ENCODE data around the gene NTM. TPM values are rescaled to one million over a fixed set of nuclear protein-coding genes. Genes with fewer than 3 reads are reported as not detected.

NTM gene
- total RNA-seq, 4 donors from 2014 or later, result 0.21 to 3.2 (median 0.84) TPM

DNA sequence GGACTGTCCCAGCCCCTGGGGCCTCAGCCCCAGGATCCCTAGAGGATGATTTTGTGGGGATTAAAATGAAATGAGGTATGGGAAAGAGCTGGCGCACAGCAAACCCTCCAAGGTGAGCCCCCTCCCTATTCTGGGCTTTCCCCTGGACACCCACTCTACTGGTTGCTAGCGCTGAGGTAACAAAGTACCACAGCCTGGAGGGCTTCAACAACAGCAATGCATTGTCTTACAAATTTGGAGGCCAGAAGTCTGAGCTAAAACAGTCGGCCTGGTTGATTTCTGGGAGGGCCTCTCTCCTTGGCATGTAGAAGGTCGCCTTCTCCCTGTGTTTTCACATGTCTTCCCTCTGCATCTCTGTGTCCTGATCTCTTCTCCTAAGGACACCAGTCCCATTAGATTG, 913.6 kb downstream of the NTM start:
- intact Hi-C loops (cut with DNase I), result no loop called here
- no peak for TF ChIP-seq POLR2A (IDR thresholded peaks at IDR 0.05)
- TF ChIP-seq, protein P1, sequence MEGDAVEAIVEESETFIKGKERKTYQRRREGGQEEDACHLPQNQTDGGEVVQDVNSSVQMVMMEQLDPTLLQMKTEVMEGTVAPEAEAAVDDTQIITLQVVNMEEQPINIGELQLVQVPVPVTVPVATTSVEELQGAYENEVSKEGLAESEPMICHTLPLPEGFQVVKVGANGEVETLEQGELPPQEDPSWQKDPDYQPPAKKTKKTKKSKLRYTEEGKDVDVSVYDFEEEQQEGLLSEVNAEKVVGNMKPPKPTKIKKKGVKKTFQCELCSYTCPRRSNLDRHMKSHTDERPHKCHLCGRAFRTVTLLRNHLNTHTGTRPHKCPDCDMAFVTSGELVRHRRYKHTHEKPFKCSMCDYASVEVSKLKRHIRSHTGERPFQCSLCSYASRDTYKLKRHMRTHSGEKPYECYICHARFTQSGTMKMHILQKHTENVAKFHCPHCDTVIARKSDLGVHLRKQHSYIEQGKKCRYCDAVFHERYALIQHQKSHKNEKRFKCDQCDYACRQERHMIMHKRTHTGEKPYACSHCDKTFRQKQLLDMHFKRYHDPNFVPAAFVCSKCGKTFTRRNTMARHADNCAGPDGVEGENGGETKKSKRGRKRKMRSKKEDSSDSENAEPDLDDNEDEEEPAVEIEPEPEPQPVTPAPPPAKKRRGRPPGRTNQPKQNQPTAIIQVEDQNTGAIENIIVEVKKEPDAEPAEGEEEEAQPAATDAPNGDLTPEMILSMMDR (IDR thresholded peaks at IDR 0.05), result no peak
- Histone ChIP-seq H3K9me3 (no peaks in the 10 kb centered on the region), H3K27ac (no peak overlapping the region), H3K36me3 (no peaks in the 10 kb centered on the region), H3K4me3 (no peak overlapping the region), H3K4me1 (no peaks in the 10 kb centered on the region), H3K27me3 (no peaks in the 10 kb centered on the region)
- DNase-seq, result no peak
- 60 to 75% methylated on average over 2 to 3 of the region's 4 CpGs for WGBS, 2 donors

DNA sequence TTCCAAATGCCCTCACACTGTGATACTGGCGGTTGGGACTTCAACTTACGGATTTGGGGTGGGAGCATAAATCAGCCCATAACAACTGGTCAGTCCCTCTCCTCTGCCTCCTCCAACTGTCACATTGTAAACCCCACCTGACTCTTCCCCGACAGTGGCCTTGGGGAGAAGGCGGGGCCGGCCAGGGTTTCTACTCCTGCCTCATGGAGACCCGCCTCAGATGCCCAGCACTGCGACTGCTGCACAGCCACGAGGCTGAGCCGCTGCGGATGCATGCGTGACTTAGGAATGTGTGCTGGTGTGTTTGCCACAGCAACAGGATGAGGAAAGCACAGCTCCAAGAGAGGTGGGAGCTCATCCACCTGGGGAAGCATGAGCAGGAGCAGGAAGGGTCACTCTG, 914.2 kb downstream of the NTM start:
- no peaks in the 10 kb centered on the region for H3K27me3 ChIP-seq
- TF ChIP-seq, protein P1 (IDR thresholded peaks at IDR 0.05), result no peak
- no peak for TF ChIP-seq POLR2A (IDR thresholded peaks at IDR 0.05)
- H3K4me1 ChIP-seq, result no peaks in the 10 kb centered on the region
- H3K36me3 ChIP-seq, result no peaks in the 10 kb centered on the region
- 82 to 92% methylated on average over 2 of the region's 11 CpGs for WGBS, 2 donors
- H3K27ac ChIP-seq, result no peak overlapping the region
- intact Hi-C loops (cut with DNase I), result no loop called here
- H3K4me3 ChIP-seq, result no peak overlapping the region
- no peak for DNase-seq
- no peaks in the 10 kb centered on the region for H3K9me3 ChIP-seq

DNA sequence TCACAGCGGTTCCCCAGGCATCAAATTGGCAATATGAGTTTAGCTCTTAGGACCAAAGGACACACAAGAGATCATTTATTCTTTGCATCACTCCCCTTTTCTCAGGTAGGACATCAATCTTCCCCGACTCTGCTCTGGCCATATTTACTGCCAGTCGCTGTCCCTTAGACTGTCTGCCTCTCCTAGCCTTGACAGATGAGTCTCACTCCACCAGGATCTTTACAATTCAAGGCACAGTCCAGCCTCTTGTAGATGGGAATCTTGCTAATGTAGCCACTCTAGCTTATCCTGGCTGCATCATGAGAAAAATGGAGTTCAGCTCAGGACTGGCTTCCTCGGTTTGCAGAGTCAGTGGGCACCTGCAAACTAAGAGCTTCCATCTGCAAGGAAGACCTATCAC, 915.2 kb downstream of the NTM start:
- intact Hi-C loops (cut with DNase I), result no loop called here
- Histone ChIP-seq H3K36me3 (no peaks in the 10 kb centered on the region), H3K27ac (no peak overlapping the region), H3K4me3 (no peak overlapping the region), H3K9me3 (no peaks in the 10 kb centered on the region), H3K4me1 (no peaks in the 10 kb centered on the region), H3K27me3 (no peaks in the 10 kb centered on the region)
- 76 to 77% methylated on average over 4 of the region's 4 CpGs for WGBS, 2 donors
- no peak for TF ChIP-seq POLR2A (IDR thresholded peaks at IDR 0.05)
- TF ChIP-seq, protein P1 (IDR thresholded peaks at IDR 0.05), result no peak
- no peak for DNase-seq

DNA sequence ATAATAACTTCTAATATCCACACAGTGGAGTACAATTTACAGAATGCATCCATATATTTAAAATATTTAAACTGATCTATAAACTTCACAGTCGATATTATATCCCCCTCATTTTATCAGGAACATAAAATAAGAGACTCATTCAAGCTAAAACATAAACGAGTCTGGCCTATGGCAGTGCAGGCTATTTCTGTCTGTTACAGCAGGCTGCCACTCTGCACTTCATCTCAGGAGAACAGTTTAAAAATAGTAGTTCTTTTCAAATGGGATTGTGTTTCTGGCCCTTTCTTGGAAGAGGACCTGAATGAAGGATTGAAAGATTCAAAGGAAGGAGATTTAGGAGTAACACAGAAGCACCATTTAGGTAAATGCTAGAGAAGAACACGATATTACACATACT, 915.7 kb downstream of the NTM start:
- Histone ChIP-seq H3K4me3 (no peak overlapping the region), H3K27ac (no peak overlapping the region), H3K9me3 (no peaks in the 10 kb centered on the region), H3K4me1 (no peaks in the 10 kb centered on the region), H3K36me3 (no peaks in the 10 kb centered on the region), H3K27me3 (no peaks in the 10 kb centered on the region)
- intact Hi-C loops (cut with DNase I), result no loop called here
- 58 to 64% methylated on average over 3 of the region's 3 CpGs for WGBS, 2 donors
- DNase-seq, result no peak
- TF ChIP-seq POLR2A (IDR thresholded peaks at IDR 0.05), result no peak
- TF ChIP-seq, protein P1 (IDR thresholded peaks at IDR 0.05), result no peak

DNA sequence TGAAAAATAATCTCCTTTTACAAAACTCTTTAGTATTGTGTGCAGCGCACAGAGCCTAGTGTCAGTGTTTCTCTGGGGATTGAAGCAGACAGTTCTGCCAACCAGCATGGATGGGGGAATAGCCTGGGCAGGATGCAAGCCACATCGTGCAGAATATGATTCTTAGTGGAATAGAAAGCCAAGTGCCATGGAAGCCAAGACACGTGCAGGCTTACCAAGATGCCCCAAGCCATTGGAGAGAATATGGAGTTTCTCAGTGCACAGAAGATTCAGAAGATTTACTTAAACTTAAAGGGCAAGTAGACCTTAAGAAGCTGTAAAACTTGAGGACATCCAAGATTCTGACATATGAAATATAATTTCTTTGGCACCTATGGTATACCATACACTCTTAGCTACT, 917.6 kb downstream of the NTM start:
- TF ChIP-seq, protein P1 (IDR thresholded peaks at IDR 0.05), result no peak
- TF ChIP-seq POLR2A (IDR thresholded peaks at IDR 0.05), result no peak
- no peak for DNase-seq
- Histone ChIP-seq H3K9me3 (no peaks in the 10 kb centered on the region), H3K36me3 (no peaks in the 10 kb centered on the region), H3K4me1 (no peaks in the 10 kb centered on the region), H3K4me3 (no peak overlapping the region), H3K27ac (no peak overlapping the region), H3K27me3 (no peaks in the 10 kb centered on the region)
- 44 to 50% methylated on average over 3 of the region's 3 CpGs for WGBS, 2 donors
- intact Hi-C loops (cut with DNase I), result no loop called here

Measured in esophagus squamous epithelium (tissue), 5 donors.